PC-3 (cell line): ENCODE data around the gene ACTR3C.

Experiments used
- EZH2 ChIP-seq: fragments of 300-600 bp; sonication (generic); IDR thresholded peaks from one replicate; pipeline ENCODE4 v1.6.1; 2017; ENCODE audit warnings: antibody characterized with exemption, mild to moderate bottlenecking, low read length; ENCODE audit not compliant: unreplicated experiment
- TF ChIP-seq, protein P1 (sequence below): fragments of 300-600 bp; sonication (generic); conservative IDR thresholded peaks from 2 replicates; pipeline ENCODE4 v1.5.1; 2017; ENCODE audit warnings: antibody characterized with exemption, low read depth, mild to moderate bottlenecking, low read length

- no peak for TF ChIP-seq EZH2
- TF ChIP-seq, protein P1, sequence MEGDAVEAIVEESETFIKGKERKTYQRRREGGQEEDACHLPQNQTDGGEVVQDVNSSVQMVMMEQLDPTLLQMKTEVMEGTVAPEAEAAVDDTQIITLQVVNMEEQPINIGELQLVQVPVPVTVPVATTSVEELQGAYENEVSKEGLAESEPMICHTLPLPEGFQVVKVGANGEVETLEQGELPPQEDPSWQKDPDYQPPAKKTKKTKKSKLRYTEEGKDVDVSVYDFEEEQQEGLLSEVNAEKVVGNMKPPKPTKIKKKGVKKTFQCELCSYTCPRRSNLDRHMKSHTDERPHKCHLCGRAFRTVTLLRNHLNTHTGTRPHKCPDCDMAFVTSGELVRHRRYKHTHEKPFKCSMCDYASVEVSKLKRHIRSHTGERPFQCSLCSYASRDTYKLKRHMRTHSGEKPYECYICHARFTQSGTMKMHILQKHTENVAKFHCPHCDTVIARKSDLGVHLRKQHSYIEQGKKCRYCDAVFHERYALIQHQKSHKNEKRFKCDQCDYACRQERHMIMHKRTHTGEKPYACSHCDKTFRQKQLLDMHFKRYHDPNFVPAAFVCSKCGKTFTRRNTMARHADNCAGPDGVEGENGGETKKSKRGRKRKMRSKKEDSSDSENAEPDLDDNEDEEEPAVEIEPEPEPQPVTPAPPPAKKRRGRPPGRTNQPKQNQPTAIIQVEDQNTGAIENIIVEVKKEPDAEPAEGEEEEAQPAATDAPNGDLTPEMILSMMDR: no peak
These were observed 1.1 kb downstream of the ACTR3C start for GRCh38 chr7:150322114-150322832.
